HG02973 (cell line): ENCODE results near the gene PGGT1B.
A peak's percentile ranks its signal among the peaks of the same experiment; 100 is the strongest.

Experiments
- ATAC-seq: cut with Tn5 transposase; IDR thresholded peaks from one replicate; pipeline ENCODE4 v1.9.1; 2021; ENCODE audit warnings: moderate library complexity; ENCODE audit not compliant: unreplicated experiment

Gene PGGT1B

GRCh38 chr5:115184770-115185169, 77.9 kb downstream of the PGGT1B start:
- ATAC-seq = no peak

GRCh38 chr5:115181757-115182156, 80.9 kb downstream of the PGGT1B start:
- no peak for ATAC-seq

GRCh38 chr5:115180165-115180709, 82.4 kb downstream of the PGGT1B start:
- peak; percentile 50 for ATAC-seq

- ATAC-seq = no peak
These were observed 83.1 kb downstream of the PGGT1B start for GRCh38 chr5:115179394-115180164.

- ATAC-seq = no peak
These were observed 83.7 kb downstream of the PGGT1B start for GRCh38 chr5:115179030-115179393.

- no peak for ATAC-seq
These were observed 91.7 kb downstream of the PGGT1B start for GRCh38 chr5:115170929-115171510.

GRCh38 chr5:115170134-115170928, 92.3 kb downstream of the PGGT1B start:
- peak; percentile 43 for ATAC-seq

- peak; percentile 98 for ATAC-seq
These were observed 93.1 kb downstream of the PGGT1B start, which contains the start of gene TRIM36 for GRCh38 chr5:115169487-115170133. TRIM36 (minus strand) TSS chr5:115169908; CDS start chr5:115169634, 274 bp downstream.

GRCh38 chr5:115168829-115169486, 93.7 kb downstream of the PGGT1B start:
- ATAC-seq = peak; percentile 9

- ATAC-seq = no peak
These were observed 95.8 kb downstream of the PGGT1B start for GRCh38 chr5:115166744-115167393.

GRCh38 chr5:115165790-115166189, 96.9 kb downstream of the PGGT1B start:
- ATAC-seq = no peak

- no peak for ATAC-seq
These were observed 101.7 kb downstream of the PGGT1B start for GRCh38 chr5:115160975-115161475.
